ENCODE data around the gene RBM15B.

DNA sequence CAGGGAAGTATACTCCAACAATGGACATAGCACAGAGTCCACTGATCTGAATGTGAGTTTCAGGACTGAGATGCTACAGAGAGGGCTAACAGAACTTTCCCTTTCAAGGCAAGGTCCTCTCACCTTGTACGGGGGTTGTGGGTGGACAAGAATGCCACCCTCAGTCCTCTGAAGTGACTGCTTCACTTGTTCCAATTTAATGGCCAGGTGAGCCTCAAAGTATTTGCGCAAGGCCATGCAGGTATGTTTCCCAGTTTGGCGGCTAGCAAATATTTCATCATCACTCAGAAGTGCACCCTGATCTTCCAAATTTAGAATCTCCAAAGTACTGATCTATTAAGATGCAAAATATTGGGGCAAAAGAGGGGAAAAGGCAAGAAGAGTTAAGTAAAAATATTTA lies 38.1 kb downstream of the RBM15B start:
- TF ChIP-seq, protein P1, sequence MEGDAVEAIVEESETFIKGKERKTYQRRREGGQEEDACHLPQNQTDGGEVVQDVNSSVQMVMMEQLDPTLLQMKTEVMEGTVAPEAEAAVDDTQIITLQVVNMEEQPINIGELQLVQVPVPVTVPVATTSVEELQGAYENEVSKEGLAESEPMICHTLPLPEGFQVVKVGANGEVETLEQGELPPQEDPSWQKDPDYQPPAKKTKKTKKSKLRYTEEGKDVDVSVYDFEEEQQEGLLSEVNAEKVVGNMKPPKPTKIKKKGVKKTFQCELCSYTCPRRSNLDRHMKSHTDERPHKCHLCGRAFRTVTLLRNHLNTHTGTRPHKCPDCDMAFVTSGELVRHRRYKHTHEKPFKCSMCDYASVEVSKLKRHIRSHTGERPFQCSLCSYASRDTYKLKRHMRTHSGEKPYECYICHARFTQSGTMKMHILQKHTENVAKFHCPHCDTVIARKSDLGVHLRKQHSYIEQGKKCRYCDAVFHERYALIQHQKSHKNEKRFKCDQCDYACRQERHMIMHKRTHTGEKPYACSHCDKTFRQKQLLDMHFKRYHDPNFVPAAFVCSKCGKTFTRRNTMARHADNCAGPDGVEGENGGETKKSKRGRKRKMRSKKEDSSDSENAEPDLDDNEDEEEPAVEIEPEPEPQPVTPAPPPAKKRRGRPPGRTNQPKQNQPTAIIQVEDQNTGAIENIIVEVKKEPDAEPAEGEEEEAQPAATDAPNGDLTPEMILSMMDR (IDR thresholded peaks at IDR 0.05 in 4 of 5, conservative IDR thresholded peaks at IDR 0.05 in 1 of 5), result no peak
- TF ChIP-seq POLR2A (IDR thresholded peaks at IDR 0.05), result no peak
